NCI-H460 (cell line): Measurements from ENCODE around the gene UBE4B. TPM values are rescaled to one million over a fixed set of nuclear protein-coding genes. Genes with fewer than 3 reads are reported as not detected.

Experiments used
- DNase-seq: peaks from one replicate; pipeline ENCODE4 v3.0.0-alpha.2; 2016; ENCODE audit warnings: low read depth; ENCODE audit errors: extremely low read depth
- total RNA-seq: library from RNA; depleted of rRNA; stranded (reverse); fragments of >200 nt; shearing (Covaris generic); gene quantifications from 2 replicates; pipeline ENCODE4 v1.2.3, GENCODE V29; 2014

Gene UBE4B
- total RNA-seq, 1 experiment from 2014 or later, result 23.6 TPM

GRCh38 chr1:10168912-10169514 is 136.3 kb downstream of the UBE4B start:
- no peak for DNase-seq

- DNase-seq, result no peak
Measured at GRCh38 chr1:10170239-10170574, 137.4 kb downstream of the UBE4B start.

- DNase-seq, result no peak
Measured at GRCh38 chr1:10171105-10171767, 138.5 kb downstream of the UBE4B start.

- DNase-seq, result no peak
Measured at GRCh38 chr1:10171995-10172669, 139.4 kb downstream of the UBE4B start.

- no peak for DNase-seq
Measured at GRCh38 chr1:10173582-10173981, 140.8 kb downstream of the UBE4B start.

- no peak for DNase-seq
Measured at GRCh38 chr1:10177876-10178275, 145.1 kb downstream of the UBE4B start.

GRCh38 chr1:10178597-10179405 is 146.0 kb downstream of the UBE4B start:
- no peak for DNase-seq

GRCh38 chr1:10179406-10180091 is 146.8 kb downstream of the UBE4B start:
- DNase-seq, result no peak

- DNase-seq, result no peak
Measured at GRCh38 chr1:10181154-10181553, 148.4 kb downstream of the UBE4B start.

GRCh38 chr1:10185759-10186158 is 153.0 kb downstream of the UBE4B start:
- DNase-seq, result no peak

- DNase-seq, result no peak
Measured at GRCh38 chr1:10186331-10187025, 153.7 kb downstream of the UBE4B start.

- no peak for DNase-seq
Measured at GRCh38 chr1:10187026-10187334, 154.2 kb downstream of the UBE4B start.

GRCh38 chr1:10188133-10188650 is 155.4 kb downstream of the UBE4B start:
- DNase-seq, result no peak

- no peak for DNase-seq
Measured at GRCh38 chr1:10189659-10190058, 156.9 kb downstream of the UBE4B start.

GRCh38 chr1:10192263-10192662 is 159.5 kb downstream of the UBE4B start:
- DNase-seq, result no peak

GRCh38 chr1:10193288-10193687 is 160.5 kb downstream of the UBE4B start:
- DNase-seq, result no peak

- DNase-seq, result no peak
Measured at GRCh38 chr1:10195570-10195969, 162.8 kb downstream of the UBE4B start.

- DNase-seq, result no peak
Measured at GRCh38 chr1:10196976-10197375, 164.2 kb downstream of the UBE4B start.

- DNase-seq, result no peak
Measured at GRCh38 chr1:10200620-10201019, 167.9 kb downstream of the UBE4B start.

GRCh38 chr1:10204003-10204642 is 171.4 kb downstream of the UBE4B start:
- no peak for DNase-seq
